ENCODE measurements around the gene SNX1.
A peak's percentile ranks its signal among the peaks of the same experiment; 100 is the strongest.

SNX1 gene

DNA sequence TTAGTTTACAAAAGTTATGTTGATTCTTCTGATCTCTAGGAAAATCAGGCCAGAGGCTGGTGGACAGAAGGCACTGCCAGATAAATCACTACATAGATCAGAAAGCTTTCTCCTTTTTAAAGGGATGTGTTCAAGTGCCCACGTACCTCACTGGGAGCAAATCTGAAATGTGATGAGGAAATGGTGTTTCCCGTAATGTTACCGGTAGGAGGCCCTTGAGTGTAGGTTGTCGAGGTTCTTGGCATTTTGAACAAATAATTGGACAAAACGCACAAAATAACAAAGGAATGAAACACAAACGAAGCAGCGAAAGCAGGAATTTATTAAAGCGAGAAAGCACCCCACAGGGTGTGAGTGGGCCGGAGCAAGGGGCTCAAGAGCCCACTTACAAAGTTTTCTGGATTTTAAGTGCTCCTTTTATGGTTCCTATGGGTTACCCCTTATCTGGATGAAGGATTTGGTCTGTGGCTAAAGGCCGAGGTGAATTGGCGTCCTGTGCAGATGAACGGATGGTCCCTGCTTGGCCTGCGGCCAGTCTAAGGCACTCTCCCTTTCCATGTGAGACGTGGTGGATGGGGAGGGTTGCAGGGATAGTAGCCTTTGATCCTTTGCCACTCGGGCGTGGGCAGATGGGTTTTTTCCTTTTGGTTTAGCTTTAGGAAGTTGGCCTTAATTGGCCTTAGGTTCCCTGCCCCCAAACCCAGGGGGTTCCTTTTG lies 1.0 kb downstream of the SNX1 start:
- 16% methylated on average over 16 of the region's 16 CpGs for WGBS

DNA sequence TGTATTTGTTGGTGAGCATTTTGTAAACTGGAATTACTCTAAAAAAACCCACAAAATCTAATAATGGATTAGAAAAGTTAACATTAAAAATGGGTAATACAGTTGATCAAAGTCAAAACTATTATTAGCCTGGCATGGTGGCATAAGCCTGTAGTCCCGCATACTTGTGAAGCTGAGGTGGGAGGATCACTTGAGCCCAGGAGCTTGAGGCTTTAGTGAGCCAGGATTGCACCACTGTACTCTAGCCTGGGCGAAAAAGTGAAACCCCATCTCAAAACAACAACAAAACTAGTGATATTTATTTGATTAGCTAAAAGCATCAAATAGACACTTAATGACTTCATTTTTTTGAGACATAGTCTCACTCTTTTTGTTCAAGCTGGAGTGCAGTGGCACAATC lies 3.6 kb downstream of the SNX1 start:
- Histone ChIP-seq H3K4ac (ENCODE audit: low read depth in 1 of 2, low read length in 2 of 2) (no peak overlapping the region), H2AK5ac (ENCODE audit: low read length, severe bottlenecking) (no peak overlapping the region), H3K9ac (ENCODE audit: low read length) (no peak overlapping the region), H3K23ac (ENCODE audit: low read length in 2 of 2) (no peak overlapping the region), H3K79me1 (replicated peaks; ENCODE audit: low read length, poor library complexity, severe bottlenecking) (peaks cover 3% of the 10 kb centered on the region), H2AFZ (ENCODE audit: low read depth, low read length) (no peak overlapping the region), H2BK120ac (ENCODE audit: low read depth, low read length) (no peak overlapping the region), H3K4me2 (ENCODE audit: low read length, poor library complexity, severe bottlenecking) (no peak overlapping the region), H3K4me1 (ENCODE audit: control insufficient read depth, insufficient read depth, low read depth, low read length) (peaks cover 5% of the 10 kb centered on the region), H2BK5ac (ENCODE audit: low read depth, low read length, poor library complexity, severe bottlenecking) (no peak overlapping the region), H3K18ac (ENCODE audit: low read depth in 1 of 2, low read length in 2 of 2) (no peak overlapping the region), H3K9me3 (ENCODE audit: control insufficient read depth, low read length) (no peaks in the 10 kb centered on the region), H3K27me3 (ENCODE audit: control insufficient read depth in 1 of 2, insufficient read depth in 1 of 2, low read length in 2 of 2) (no peaks in the 10 kb centered on the region), H3K4me3 (ENCODE audit: insufficient read depth in 1 of 2, low read depth in 1 of 2, low read length in 2 of 2) (no peak overlapping the region), H4K8ac (ENCODE audit: low read length) (no peak overlapping the region), H3K14ac (ENCODE audit: low read length in 2 of 2) (no peak overlapping the region), H3K27ac (ENCODE audit: low read length, poor library complexity, severe bottlenecking) (no peak overlapping the region), H2BK12ac (ENCODE audit: low read length in 2 of 2) (no peak overlapping the region), H4K91ac (ENCODE audit: low read length) (no peak overlapping the region), H2BK15ac (ENCODE audit: low read depth, poor library complexity, severe bottlenecking) (no peak overlapping the region), H3K36me3 (ENCODE audit: control insufficient read depth in 1 of 2, insufficient read depth in 2 of 2, low read depth in 1 of 2, low read length in 2 of 2) (peaks cover 0 to 3% of the 10 kb centered on the region in 2 experiments)
- 90% methylated on average over 1 of the region's 2 CpGs for WGBS
- no peak for DNase-seq

More for the DNA sequence above, 1.0 kb downstream of the SNX1 start:
- H3K4ac ChIP-seq (ENCODE audit: low read depth in 1 of 2, low read length in 2 of 2) = no peak overlapping the region
- H3K36me3 ChIP-seq (ENCODE audit: control insufficient read depth in 1 of 2, insufficient read depth in 2 of 2, low read depth in 1 of 2, low read length in 2 of 2) = peaks cover 0 to 3% of the 10 kb centered on the region in 2 experiments
- H3K9me3 ChIP-seq (ENCODE audit: control insufficient read depth, low read length) = no peaks in the 10 kb centered on the region
- peak overlapping the region; percentile 17 for H3K27ac ChIP-seq (ENCODE audit: low read length, poor library complexity, severe bottlenecking)
- H3K23ac ChIP-seq (ENCODE audit: low read length in 2 of 2) = no peak overlapping the region
- peak overlapping the region; percentile 95 for H3K9ac ChIP-seq (ENCODE audit: low read length)
- H3K4me2 ChIP-seq (ENCODE audit: low read length, poor library complexity, severe bottlenecking) = peak overlapping the region; percentile 89
- peaks cover 3% of the 10 kb centered on the region for H3K79me1 ChIP-seq (replicated peaks; ENCODE audit: low read length, poor library complexity, severe bottlenecking)
- H2BK12ac ChIP-seq (ENCODE audit: low read length in 2 of 2) = no peak overlapping the region
- DNase-seq = peak; percentile 51
- no peak overlapping the region for H2AFZ ChIP-seq (ENCODE audit: low read depth, low read length)
- peaks cover 10% of the 10 kb centered on the region for H3K4me1 ChIP-seq (ENCODE audit: control insufficient read depth, insufficient read depth, low read depth, low read length)
- no peak overlapping the region for H2BK120ac ChIP-seq (ENCODE audit: low read depth, low read length)
- H4K91ac ChIP-seq (ENCODE audit: low read length) = no peak overlapping the region
- no peak overlapping the region for H2BK15ac ChIP-seq (ENCODE audit: low read depth, poor library complexity, severe bottlenecking)
- no peak overlapping the region for H2AK5ac ChIP-seq (ENCODE audit: low read length, severe bottlenecking)
- H3K4me3 ChIP-seq (ENCODE audit: insufficient read depth in 1 of 2, low read depth in 1 of 2, low read length in 2 of 2) = peak overlapping the region; percentile 88 to 99
- no peak overlapping the region for H2BK5ac ChIP-seq (ENCODE audit: low read depth, low read length, poor library complexity, severe bottlenecking)
- H4K8ac ChIP-seq (ENCODE audit: low read length) = no peak overlapping the region
- H3K14ac ChIP-seq (ENCODE audit: low read length in 2 of 2) = no peak overlapping the region
- H3K18ac ChIP-seq (ENCODE audit: low read depth in 1 of 2, low read length in 2 of 2) = no peak overlapping the region
- H3K27me3 ChIP-seq (ENCODE audit: control insufficient read depth in 1 of 2, insufficient read depth in 1 of 2, low read length in 2 of 2) = no peaks in the 10 kb centered on the region

DNA sequence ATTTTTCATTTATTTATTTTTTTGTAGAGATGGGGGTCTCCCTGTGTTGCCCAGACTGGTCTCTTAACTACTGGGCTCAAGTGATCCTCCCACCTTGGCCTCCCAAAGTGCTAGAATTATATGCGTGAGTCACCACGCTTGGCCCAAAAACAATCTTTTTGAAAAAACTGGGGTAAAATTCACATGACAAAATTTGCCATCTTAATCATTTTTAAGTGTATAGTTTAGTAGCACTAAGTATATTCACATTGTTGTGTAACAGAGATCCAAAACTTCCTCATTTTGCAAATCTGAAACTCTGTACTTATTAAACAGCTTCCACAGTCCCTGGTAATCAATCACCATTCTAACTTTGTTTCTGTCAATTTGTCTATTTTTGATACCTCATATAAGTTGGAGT lies 5.2 kb downstream of the SNX1 start:
- Histone ChIP-seq H3K4me1 (ENCODE audit: control insufficient read depth, insufficient read depth, low read depth, low read length) (peaks cover 3% of the 10 kb centered on the region), H3K4me3 (ENCODE audit: insufficient read depth in 1 of 2, low read depth in 1 of 2, low read length in 2 of 2) (no peak overlapping the region), H3K4ac (ENCODE audit: low read depth in 1 of 2, low read length in 2 of 2) (no peak overlapping the region)

DNA sequence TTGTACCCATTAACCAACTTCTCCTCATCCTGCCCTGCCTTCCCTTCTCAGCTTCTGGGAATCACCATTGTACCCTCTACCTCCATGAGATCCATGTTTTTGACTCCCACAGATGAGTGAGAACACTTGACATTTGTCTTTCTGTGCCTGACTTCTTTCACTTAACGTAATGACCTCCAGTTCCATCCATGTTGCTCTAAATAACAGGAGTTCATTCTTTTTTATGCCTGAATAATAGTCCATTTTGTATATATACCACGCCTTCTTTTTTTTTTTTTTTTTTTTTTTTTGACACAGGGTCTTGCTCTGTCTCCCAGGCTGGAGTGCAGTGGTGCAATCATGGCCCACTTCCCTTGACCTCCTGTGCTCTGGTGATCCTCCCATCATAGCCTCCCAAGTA lies 6.7 kb downstream of the SNX1 start:
- 100% methylated on average over 2 of the region's 2 CpGs for WGBS
- no peak overlapping the region for H2BK12ac ChIP-seq (ENCODE audit: low read length in 2 of 2)
- H3K27me3 ChIP-seq (ENCODE audit: control insufficient read depth in 1 of 2, insufficient read depth in 1 of 2, low read length in 2 of 2) = no peaks in the 10 kb centered on the region
- DNase-seq = no peak
- no peak overlapping the region for H3K4ac ChIP-seq (ENCODE audit: low read depth in 1 of 2, low read length in 2 of 2)
- no peaks in the 10 kb centered on the region for H3K9me3 ChIP-seq (ENCODE audit: control insufficient read depth, low read length)
- no peak overlapping the region for H3K18ac ChIP-seq (ENCODE audit: low read depth in 1 of 2, low read length in 2 of 2)
- H3K27ac ChIP-seq (ENCODE audit: low read length, poor library complexity, severe bottlenecking) = no peak overlapping the region
- H3K36me3 ChIP-seq (ENCODE audit: control insufficient read depth in 1 of 2, insufficient read depth in 2 of 2, low read depth in 1 of 2, low read length in 2 of 2) = peaks cover 3 to 7% of the 10 kb centered on the region in 2 experiments
- no peak overlapping the region for H2BK5ac ChIP-seq (ENCODE audit: low read depth, low read length, poor library complexity, severe bottlenecking)
- H2BK15ac ChIP-seq (ENCODE audit: low read depth, poor library complexity, severe bottlenecking) = no peak overlapping the region
- H2AK5ac ChIP-seq (ENCODE audit: low read length, severe bottlenecking) = no peak overlapping the region
- no peak overlapping the region for H3K4me3 ChIP-seq (ENCODE audit: insufficient read depth in 1 of 2, low read depth in 1 of 2, low read length in 2 of 2)
- no peak overlapping the region for H3K4me2 ChIP-seq (ENCODE audit: low read length, poor library complexity, severe bottlenecking)
- peaks cover 9% of the 10 kb centered on the region for H3K79me1 ChIP-seq (replicated peaks; ENCODE audit: low read length, poor library complexity, severe bottlenecking)
- no peak overlapping the region for H3K9ac ChIP-seq (ENCODE audit: low read length)
- no peak overlapping the region for H2BK120ac ChIP-seq (ENCODE audit: low read depth, low read length)
- H3K4me1 ChIP-seq (ENCODE audit: control insufficient read depth, insufficient read depth, low read depth, low read length) = peaks cover 1% of the 10 kb centered on the region
- no peak overlapping the region for H2AFZ ChIP-seq (ENCODE audit: low read depth, low read length)
- H4K91ac ChIP-seq (ENCODE audit: low read length) = no peak overlapping the region
- H3K14ac ChIP-seq (ENCODE audit: low read length in 2 of 2) = no peak overlapping the region
- H4K8ac ChIP-seq (ENCODE audit: low read length) = no peak overlapping the region
- H3K23ac ChIP-seq (ENCODE audit: low read length in 2 of 2) = no peak overlapping the region

More for the DNA sequence above, 5.2 kb downstream of the SNX1 start:
- Histone ChIP-seq H3K4me2 (ENCODE audit: low read length, poor library complexity, severe bottlenecking) (no peak overlapping the region), H2AFZ (ENCODE audit: low read depth, low read length) (no peak overlapping the region), H2AK5ac (ENCODE audit: low read length, severe bottlenecking) (no peak overlapping the region), H3K9ac (ENCODE audit: low read length) (peak overlapping the region; percentile 33), H3K27ac (ENCODE audit: low read length, poor library complexity, severe bottlenecking) (no peak overlapping the region), H4K91ac (ENCODE audit: low read length) (no peak overlapping the region), H3K36me3 (ENCODE audit: control insufficient read depth in 1 of 2, insufficient read depth in 2 of 2, low read depth in 1 of 2, low read length in 2 of 2) (peaks cover 0 to 3% of the 10 kb centered on the region in 2 experiments), H3K23ac (ENCODE audit: low read length in 2 of 2) (no peak overlapping the region), H3K14ac (ENCODE audit: low read length in 2 of 2) (no peak overlapping the region), H2BK12ac (ENCODE audit: low read length in 2 of 2) (no peak overlapping the region), H2BK120ac (ENCODE audit: low read depth, low read length) (no peak overlapping the region), H3K9me3 (ENCODE audit: control insufficient read depth, low read length) (no peaks in the 10 kb centered on the region), H2BK15ac (ENCODE audit: low read depth, poor library complexity, severe bottlenecking) (no peak overlapping the region), H4K8ac (ENCODE audit: low read length) (no peak overlapping the region), H3K18ac (ENCODE audit: low read depth in 1 of 2, low read length in 2 of 2) (no peak overlapping the region), H2BK5ac (ENCODE audit: low read depth, low read length, poor library complexity, severe bottlenecking) (no peak overlapping the region), H3K27me3 (ENCODE audit: control insufficient read depth in 1 of 2, insufficient read depth in 1 of 2, low read length in 2 of 2) (no peaks in the 10 kb centered on the region), H3K79me1 (replicated peaks; ENCODE audit: low read length, poor library complexity, severe bottlenecking) (peaks cover 4% of the 10 kb centered on the region)
- no CpG with 5 or more reads among the region's 2 CpGs for WGBS
- DNase-seq = no peak

Data from mesenchymal stem cell (in vitro differentiated cells and primary cell).